Mucosa of gallbladder (tissue), 1 donor: ENCODE data around the gene CREM. TPM values are rescaled to one million over a fixed set of nuclear protein-coding genes. Genes with fewer than 3 reads are reported as not detected.

Experiments
- DNase-seq: peaks from one replicate; pipeline ENCODE4 v3.0.0-alpha.2; 2020; ENCODE audit warnings: low spot score
- total RNA-seq: library from RNA; stranded (reverse); gene quantifications from one replicate; pipeline ENCODE4 v1.2.1, GENCODE V29; 2021
- donor health status: DM: no; HTN: no; CAD: no.

Gene CREM
- total RNA-seq, 1 donor from 2014 or later, result 26.8 TPM

GRCh38 chr10:35135861-35136260, 9.2 kb downstream of the CREM start:
- DNase-seq, result no peak

DNA sequence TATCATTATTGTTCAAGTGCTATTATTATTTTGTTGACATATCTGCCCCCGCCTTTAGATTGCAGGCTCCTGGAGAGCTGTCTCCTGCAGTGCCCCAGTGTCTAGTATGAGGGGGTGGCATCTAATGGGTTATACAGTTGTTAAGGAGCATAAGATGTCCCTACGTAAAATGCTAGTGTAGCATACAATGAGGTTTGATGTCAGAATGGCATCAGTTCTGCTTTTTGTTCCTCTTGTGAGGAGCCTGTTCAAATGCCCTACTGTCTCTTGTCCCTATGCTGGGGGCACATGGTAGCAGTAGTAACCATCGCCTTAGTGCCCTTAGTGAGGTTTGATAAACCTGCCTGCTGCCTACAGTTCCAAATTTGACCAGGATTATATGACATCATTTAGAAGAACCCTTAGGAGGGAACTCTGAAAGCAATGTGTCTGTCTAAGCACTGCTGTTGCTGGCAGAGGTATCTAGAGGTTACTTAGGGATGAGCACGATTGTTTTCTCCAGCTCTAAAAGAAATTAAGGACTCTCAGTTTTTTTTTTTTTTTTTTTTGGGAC, 9.7 kb downstream of the CREM start:
- no peak for DNase-seq

DNA sequence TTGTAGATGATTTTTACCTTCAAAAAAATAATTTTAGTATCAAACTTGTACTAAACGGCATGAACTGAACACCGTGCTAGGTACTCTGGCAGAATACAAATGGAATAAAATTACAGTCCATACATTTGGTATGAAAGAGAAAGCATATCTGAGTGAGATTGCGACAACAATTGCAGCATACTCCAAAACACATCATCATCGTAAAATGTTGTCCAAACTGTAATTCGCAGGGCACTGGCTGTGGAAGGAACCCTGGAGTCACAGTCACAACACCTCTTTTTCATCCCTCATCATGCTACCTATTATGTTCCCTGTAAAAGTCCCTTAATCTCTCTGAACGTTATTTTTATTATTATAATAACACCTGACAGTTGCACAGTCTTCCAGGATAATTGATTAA, 13.5 kb downstream of the CREM start:
- DNase-seq, result no peak

GRCh38 chr10:35140727-35141126, 14.1 kb downstream of the CREM start:
- DNase-seq, result no peak

GRCh38 chr10:35150308-35150707, 23.7 kb downstream of the CREM start:
- no peak for DNase-seq

GRCh38 chr10:35152992-35153391, 26.3 kb downstream of the CREM start:
- DNase-seq, result no peak

GRCh38 chr10:35153716-35154115, 27.1 kb downstream of the CREM start:
- DNase-seq, result no peak

DNA sequence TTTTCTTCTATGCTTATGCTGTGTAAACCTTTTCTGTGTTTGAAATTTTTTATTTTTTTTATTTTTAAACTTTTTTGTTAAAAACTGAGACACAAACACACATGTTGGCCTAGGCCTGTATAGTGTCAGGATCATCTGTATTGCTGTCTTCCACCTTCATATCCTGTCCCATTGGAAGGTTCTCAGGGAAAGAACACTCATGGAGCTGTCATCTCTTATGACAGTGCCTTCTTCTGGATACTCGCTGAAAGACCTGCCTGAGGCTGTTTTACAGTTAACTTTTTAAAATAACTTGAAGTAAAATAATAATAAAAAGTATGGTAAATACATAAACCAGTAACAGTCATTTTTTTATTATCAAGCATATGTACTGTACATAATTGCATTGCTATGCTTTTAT, 34.1 kb downstream of the CREM start:
- no peak for DNase-seq

DNA sequence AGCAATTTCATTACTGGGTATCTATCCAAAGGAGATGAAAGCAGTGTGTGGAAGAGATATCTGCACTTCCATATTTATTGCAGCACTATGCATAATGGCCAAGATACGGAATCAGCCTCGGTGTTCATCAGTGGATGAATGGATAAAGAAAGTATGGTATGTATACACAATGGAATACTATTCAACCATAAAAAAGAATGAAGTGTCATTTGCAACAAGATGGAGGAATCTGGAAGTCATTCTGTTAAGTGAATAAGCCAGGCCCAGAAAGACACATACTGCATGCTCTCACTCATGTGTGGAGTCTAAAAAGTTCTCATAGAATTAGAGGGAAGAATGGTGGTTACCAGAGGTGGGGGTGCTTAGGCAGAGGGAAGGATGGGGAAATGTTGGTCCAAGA, 35.3 kb downstream of the CREM start:
- no peak for DNase-seq

DNA sequence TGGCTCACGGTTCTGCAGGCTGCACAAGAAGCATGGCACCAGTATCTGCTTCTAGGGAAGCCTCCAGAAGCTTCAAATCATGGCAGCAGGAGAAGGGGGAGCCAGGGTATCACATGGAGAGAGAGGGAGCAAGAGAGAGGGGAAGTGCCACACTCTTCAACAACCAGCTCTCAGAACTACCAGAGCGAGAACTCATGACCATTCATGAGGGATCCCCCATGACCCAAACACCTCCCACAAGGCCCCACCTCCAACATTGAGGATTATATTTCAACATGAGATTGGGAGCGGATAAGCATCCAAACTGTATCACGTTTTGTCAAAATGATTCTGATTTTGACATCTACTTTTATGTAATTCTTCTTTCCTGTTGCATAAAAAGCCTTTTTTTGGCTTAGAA, 38.5 kb downstream of the CREM start:
- DNase-seq, result no peak

GRCh38 chr10:35165811-35166210, 39.2 kb downstream of the CREM start:
- DNase-seq, result no peak

DNA sequence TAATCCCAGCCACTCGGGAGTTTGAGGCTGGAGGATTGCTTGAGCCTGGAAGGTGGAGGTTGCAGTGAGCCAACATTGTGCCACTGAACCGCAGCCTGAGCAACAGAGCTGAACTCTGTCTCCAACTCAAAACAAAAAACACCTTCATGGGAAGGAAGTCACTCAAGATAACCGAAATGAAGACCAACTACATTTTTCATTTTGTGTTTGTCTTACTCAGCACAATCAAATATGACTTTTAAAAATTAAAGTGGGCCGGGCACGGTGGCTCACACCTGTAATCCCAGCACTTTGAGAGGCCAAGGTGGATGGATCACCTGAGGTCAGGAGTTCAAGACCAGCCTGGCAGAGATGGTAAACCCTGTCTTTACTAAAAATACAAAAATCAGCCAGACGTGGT, 40.0 kb downstream of the CREM start:
- DNase-seq, result no peak

DNA sequence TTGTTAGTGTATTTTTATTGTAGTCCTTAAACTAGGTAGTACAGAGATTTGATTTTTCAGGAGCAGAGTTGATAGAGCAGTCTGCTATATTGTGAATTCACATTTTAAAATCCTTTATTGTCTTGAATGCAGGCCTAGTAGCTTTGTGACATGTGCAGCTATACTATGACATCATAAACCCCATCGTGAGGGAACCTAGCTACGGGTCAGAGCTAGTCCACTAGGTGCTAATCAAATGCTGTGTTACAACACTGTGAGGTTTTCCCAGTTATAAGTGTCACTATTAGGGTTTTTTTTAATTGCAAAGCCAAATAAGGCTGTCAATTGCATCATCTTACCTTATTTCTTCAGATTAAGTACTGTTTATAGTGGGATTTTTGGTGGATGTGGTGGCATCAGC, 40.7 kb downstream of the CREM start:
- DNase-seq, result no peak

GRCh38 chr10:35172146-35172545, 45.5 kb downstream of the CREM start:
- DNase-seq, result no peak

GRCh38 chr10:35172574-35172973, 45.9 kb downstream of the CREM start:
- no peak for DNase-seq

DNA sequence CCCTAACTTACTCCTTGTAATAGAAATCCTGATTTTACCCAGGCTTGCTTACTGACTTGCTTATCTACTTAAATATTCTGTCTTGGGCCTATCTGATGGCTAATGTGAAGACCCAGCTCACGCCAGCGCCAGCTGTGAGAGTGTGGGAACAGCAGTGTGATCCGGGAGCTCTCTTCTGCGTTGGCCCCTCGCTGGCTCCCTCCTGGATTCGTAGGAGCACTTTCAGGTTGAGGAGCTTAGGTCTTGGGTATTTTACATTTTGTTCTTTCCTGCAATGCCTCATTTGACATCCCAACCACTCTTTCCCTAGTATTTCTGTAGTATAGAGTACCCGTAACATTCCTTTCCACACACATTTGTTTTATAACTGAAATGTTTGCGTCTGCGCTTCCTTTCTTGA, 51.7 kb downstream of the CREM start:
- no peak for DNase-seq

DNA sequence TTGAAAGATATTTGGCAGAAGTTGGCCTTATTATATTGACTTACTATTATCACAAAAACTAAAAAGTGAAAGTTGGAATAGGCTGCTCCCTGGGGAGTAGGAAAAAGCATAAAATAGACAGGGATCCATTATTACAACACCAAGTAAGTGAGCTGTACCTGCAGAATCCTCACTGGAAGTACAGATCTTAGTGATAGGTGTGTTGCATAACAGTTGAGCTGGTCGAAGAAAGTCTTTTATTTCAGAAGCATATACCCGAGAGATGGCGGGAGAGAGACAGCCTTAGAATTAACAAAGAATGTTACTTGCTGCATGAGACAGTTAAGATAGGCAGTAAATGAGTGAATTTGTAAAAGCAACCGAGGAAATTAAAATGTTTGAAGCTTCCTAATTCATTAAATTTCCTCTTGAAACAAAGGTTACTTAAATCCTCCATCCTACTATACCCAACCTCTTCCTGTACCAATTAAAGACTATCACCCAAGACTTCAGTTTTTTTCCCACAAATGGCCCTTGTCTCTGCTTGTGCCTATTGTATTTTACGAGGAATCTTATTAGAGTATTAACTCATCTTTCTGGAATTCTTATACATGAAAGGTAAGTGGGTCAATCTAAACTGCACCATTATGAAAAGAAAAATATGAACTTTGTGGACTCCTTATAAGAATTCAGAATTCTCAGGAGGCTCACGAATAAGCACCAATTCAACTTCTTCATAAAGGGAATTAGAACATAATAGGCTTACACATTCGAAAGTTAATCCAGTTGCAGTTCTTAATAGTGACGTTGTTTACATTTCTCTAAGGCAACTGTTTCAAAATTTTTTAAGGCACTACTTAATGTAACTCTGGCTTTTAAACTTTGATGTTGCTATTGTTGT, 56.2 kb downstream of the CREM start:
- no peak for DNase-seq

DNA sequence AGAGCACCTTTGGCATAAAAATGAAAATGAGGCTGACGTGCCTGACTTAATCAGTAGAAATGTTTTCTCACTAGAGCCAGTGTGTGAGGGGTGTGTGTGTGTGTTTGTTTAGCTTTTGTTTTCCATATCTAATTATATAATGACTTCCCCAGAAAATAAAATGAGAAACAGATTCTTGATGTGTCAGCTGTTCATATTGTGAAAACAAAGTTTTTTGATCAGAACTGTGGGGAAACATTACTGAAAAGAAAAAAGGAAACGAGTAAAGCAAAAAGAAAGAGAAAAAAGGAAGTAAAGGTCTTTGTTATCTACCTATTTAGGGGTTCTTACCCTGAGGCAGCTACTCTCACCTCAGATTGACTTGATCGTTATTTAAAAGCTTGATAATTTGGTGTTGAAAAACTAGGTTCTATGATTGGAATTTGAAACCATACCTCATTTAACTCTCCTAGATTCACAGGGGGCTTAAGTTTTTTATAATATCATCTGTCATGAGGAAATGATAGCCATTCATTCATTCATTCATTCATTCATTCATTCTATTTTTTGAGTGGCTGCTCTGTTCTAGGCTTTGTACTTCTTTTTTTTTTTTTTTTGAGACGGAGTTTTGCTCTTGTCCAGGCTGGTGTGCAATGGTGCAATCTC, 58.0 kb downstream of the CREM start:
- DNase-seq, result no peak

- DNase-seq, result no peak
Observed at GRCh38 chr10:35185260-35186034, 58.8 kb downstream of the CREM start.

- no peak for DNase-seq
Observed at GRCh38 chr10:35188954-35189353, 62.3 kb downstream of the CREM start.

- DNase-seq, result no peak
Observed at GRCh38 chr10:35191523-35191922, 64.9 kb downstream of the CREM start.

DNA sequence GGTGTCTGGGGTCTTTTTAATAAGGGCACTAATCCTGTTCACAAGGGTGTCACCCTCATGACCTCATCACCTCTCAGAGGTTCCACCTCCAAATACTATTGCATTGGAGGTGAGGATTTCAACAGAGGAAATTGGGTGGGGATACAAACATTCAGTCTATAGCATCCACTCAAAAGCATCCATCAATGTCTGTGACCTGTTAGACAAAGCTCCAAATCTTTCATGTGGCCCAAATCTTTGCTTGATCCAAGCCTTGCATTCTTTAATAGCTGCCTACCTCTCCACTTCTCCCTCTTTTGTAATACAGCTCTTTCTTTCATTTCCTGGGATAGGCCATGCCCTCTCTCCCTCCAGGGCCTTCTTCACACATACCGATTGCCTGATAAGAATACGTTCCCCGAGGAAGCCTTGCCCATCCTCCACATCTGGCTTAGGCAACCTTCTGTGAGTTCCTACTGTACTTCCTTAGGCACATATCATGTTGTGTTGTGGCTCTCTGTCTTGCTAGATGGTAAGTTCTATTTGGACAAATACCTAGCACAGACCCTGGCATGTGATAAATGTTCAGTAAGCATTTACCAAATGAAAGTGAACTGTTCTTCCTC, 66.1 kb downstream of the CREM start:
- DNase-seq, result no peak
